Colonic mucosa (tissue), 4 donors: ENCODE data around the gene CRAMP1. TPM values are rescaled to one million over a fixed set of nuclear protein-coding genes. Genes with fewer than 3 reads are reported as not detected.

ENCODE experiments used
- DNase-seq: peaks from one replicate; pipeline ENCODE4 v3.0.0-alpha.2; 2020
- H3K27ac ChIP-seq: fragments of 200-600 bp; one replicate; pipeline ENCODE4 v1.8.0; 2021
- H3K27me3 ChIP-seq: fragments of 200-600 bp; one replicate; pipeline ENCODE4 v1.8.0; 2021
- H3K36me3 ChIP-seq: fragments of 200-600 bp; one replicate; pipeline ENCODE4 v1.8.0; 2021
- H3K4me1 ChIP-seq: fragments of 200-600 bp; one replicate; pipeline ENCODE4 v1.8.0; 2021; ENCODE audit warnings: mild to moderate bottlenecking
- H3K4me3 ChIP-seq: fragments of 200-600 bp; one replicate; pipeline ENCODE4 v1.8.0; 2021
- H3K9ac ChIP-seq, 2 donors: one replicate each; pipeline ENCODE4 v1.7.0; 2013; ENCODE audit warnings: control low read depth in 2 of 2, low read depth in 2 of 2, low read length in 2 of 2
- H3K9me3 ChIP-seq: fragments of 200-600 bp; one replicate; pipeline ENCODE4 v1.8.0; 2021
- intact Hi-C: fragments of 100-400 bp; cut with DNase I; formaldehyde crosslinking; loops from one replicate; pipeline ENCODE4 v1.14.1; 2022
- total RNA-seq, 2 donors: library from RNA; stranded (reverse); fragmentation: NEBNext Ultra II Directional in 1 of 2; extraction: Animal tissue kit (Norgen Biotek cat#: 25700) in 1 of 2; gene quantifications; one replicate each; pipeline ENCODE4 v1.2.1, GENCODE V29; 2021
- TF ChIP-seq, protein P1 (sequence below): fragments of 200-600 bp; IDR thresholded peaks from one replicate; pipeline ENCODE4 v1.8.0; 2022; ENCODE audit warnings: antibody characterized with exemption, mild to moderate bottlenecking
- donor health status: healthy.
- donor health status: DM: no; HTN: no; CAD: no.
- donor health status: DM: no; HTN: no; CAD: no.

The CRAMP1 gene
- total RNA-seq, 2 donors from 2014 or later = 13.6 to 17.1 TPM

DNA sequence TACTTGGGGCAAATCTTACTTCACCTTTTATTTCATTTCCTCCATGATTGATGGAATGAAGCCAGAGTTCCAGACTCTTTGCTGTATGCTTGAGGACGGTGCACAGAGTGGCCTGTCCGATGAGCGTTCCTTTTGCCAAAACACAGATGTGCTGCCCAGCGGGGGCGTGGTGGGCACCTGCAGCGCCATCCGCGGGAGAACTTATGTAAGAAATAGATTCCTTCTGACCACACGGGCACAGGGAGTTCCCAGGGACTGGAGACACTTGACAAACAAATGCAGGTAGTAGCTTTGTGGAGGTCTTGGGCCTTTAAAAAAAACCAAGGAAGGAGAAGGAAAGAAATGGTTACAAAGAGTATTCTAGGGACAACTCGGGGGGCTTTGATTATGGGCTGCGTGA lies 30.6 kb downstream of the CRAMP1 start:
- peaks cover 21% of the 10 kb centered on the region for H3K36me3 ChIP-seq
- TF ChIP-seq, protein P1, sequence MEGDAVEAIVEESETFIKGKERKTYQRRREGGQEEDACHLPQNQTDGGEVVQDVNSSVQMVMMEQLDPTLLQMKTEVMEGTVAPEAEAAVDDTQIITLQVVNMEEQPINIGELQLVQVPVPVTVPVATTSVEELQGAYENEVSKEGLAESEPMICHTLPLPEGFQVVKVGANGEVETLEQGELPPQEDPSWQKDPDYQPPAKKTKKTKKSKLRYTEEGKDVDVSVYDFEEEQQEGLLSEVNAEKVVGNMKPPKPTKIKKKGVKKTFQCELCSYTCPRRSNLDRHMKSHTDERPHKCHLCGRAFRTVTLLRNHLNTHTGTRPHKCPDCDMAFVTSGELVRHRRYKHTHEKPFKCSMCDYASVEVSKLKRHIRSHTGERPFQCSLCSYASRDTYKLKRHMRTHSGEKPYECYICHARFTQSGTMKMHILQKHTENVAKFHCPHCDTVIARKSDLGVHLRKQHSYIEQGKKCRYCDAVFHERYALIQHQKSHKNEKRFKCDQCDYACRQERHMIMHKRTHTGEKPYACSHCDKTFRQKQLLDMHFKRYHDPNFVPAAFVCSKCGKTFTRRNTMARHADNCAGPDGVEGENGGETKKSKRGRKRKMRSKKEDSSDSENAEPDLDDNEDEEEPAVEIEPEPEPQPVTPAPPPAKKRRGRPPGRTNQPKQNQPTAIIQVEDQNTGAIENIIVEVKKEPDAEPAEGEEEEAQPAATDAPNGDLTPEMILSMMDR = no peak
- H3K9me3 ChIP-seq = no peaks in the 10 kb centered on the region

DNA sequence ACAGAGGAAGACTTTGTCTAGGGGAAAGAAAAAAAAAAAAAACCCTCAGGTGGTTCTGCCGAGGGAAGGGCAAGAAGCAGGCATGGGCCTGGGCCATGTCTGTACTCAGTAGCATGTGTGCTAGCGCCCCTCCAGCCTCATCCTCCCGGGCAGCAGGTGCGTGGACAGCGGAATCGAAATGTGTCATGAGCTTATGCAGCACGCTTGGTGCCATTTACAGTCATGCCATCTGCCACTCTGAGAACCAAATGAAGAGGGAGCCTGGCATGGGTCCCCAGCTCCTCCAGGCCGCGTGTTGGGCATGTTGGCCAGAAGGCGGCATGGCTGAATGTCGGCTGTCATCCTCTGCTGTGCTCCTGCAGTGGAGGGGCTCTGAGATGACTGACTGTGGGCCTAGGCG lies 31.4 kb downstream of the CRAMP1 start:
- intact Hi-C loops = no loop called here
- no peaks in the 10 kb centered on the region for H3K9me3 ChIP-seq
- TF ChIP-seq, protein P1 = no peak
- no peak overlapping the region for H3K27ac ChIP-seq
- no peak for DNase-seq
- no peak overlapping the region for H3K4me3 ChIP-seq
- no peak overlapping the region for H3K9ac ChIP-seq
- no peaks in the 10 kb centered on the region for H3K4me1 ChIP-seq
- no peaks in the 10 kb centered on the region for H3K27me3 ChIP-seq
- peaks cover 21% of the 10 kb centered on the region for H3K36me3 ChIP-seq

More for the DNA sequence above, 30.6 kb downstream of the CRAMP1 start:
- Histone ChIP-seq H3K27me3 (no peaks in the 10 kb centered on the region), H3K4me1 (no peaks in the 10 kb centered on the region), H3K9ac (no peak overlapping the region), H3K27ac (no peak overlapping the region), H3K4me3 (no peak overlapping the region)
- intact Hi-C loops = no loop called here
- no peak for DNase-seq

DNA sequence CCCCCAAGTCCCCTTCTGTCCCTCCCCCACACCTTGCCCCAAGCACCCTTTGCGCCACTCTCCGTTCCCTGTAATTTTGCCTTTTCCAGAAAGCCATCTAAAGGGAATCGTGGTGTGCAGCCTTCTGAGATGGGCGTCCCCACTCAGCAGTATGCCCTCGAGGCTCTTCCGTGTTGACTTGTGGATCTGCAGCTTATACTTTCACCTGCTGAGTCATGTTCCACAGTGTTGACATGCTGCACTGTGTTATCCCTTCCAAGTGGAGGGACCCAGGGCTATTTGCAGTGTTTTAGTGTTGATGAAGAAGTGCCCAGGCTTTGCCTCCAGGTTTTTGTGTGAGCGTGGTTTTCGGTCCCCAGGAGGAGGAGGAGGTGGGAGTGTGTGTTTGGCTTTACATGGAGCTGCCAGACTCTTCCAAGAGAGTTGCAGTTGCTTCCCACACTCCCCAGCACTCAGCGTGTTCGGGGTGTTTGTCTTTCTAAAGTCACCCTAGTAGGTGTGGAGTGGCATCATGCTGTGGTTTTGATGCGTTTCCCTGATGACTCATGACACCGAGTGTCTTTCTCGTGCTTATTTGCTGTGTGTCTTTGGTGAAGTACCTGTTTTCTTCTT lies 33.9 kb downstream of the CRAMP1 start:
- no peak overlapping the region for H3K27ac ChIP-seq
- no peak for DNase-seq
- no peak overlapping the region for H3K4me3 ChIP-seq
- H3K36me3 ChIP-seq = peaks cover 13% of the 10 kb centered on the region
- TF ChIP-seq, protein P1 = no peak
- intact Hi-C loops = no loop called here
- H3K27me3 ChIP-seq = no peaks in the 10 kb centered on the region
- H3K4me1 ChIP-seq = no peaks in the 10 kb centered on the region
- H3K9ac ChIP-seq = no peak overlapping the region
- H3K9me3 ChIP-seq = no peaks in the 10 kb centered on the region

DNA sequence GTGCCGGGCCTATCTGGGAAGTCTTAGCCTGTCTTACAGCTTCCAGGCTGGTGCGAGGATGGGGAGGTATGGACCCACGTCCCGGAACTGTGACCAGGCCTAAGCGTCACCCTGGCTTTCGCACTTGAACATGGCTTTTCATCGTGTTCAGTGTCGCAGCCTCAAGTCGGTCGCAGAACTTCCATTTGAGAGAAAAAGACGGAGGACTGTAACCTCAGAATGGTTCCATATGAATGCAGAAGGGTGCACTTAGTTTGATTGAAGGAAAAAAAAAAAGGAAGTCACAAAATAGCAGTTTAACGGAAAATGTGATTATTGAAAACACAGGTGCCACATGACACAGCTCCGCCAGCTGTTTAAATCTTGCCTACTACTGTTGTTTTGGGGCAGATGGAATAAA lies 35.7 kb downstream of the CRAMP1 start:
- no peaks in the 10 kb centered on the region for H3K36me3 ChIP-seq

DNA sequence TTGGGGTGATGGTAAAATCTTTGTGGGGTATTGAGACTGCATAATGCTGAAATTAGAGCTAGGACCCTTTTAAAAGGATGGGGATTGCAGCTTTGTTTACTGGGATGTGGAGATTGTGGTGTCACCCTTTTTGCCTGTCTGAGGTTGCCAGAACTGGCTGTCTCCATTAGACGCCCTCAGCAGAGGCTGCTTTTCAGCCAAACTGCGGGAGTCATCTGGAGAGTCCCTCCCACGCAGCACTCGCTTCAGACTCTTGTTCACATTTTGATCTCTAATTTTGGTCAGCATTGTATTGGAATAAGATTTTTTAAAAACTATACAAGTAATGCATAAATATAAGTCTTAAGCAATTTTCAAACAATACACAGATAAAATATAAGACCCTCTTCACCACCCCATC lies 38.0 kb downstream of the CRAMP1 start:
- intact Hi-C loops = no loop called here
- no peaks in the 10 kb centered on the region for H3K9me3 ChIP-seq
- no peaks in the 10 kb centered on the region for H3K27me3 ChIP-seq
- H3K27ac ChIP-seq = no peak overlapping the region
- H3K9ac ChIP-seq = no peak overlapping the region
- H3K4me3 ChIP-seq = no peak overlapping the region
- peaks cover 2% of the 10 kb centered on the region for H3K36me3 ChIP-seq
- TF ChIP-seq, protein P1 = no peak
- no peaks in the 10 kb centered on the region for H3K4me1 ChIP-seq
- DNase-seq = no peak

More for the DNA sequence above, 35.7 kb downstream of the CRAMP1 start:
- Histone ChIP-seq H3K9ac (no peak overlapping the region), H3K9me3 (no peaks in the 10 kb centered on the region), H3K4me1 (no peaks in the 10 kb centered on the region), H3K27me3 (no peaks in the 10 kb centered on the region), H3K27ac (no peak overlapping the region), H3K4me3 (no peak overlapping the region)
- intact Hi-C loops = no loop called here
- DNase-seq = no peak
- TF ChIP-seq, protein P1 = no peak
